GM18526 (cell line): ENCODE measurements around the gene DDX10.

ENCODE experiments used
- POLR2A ChIP-seq: IDR thresholded peaks from 3 replicates; pipeline ENCODE4 v1.6.1; 2011; ENCODE audit not compliant: insufficient read length; ENCODE audit errors: extremely low read depth

DDX10 gene

GRCh38 chr11:108906826-108907225, 242.0 kb downstream of the DDX10 start:
- TF ChIP-seq POLR2A, result no peak

- no peak for TF ChIP-seq POLR2A
Measured at GRCh38 chr11:108909041-108909440, 244.2 kb downstream of the DDX10 start.

- no peak for TF ChIP-seq POLR2A
Measured at GRCh38 chr11:108909921-108910320, 245.1 kb downstream of the DDX10 start.

GRCh38 chr11:108912581-108912980, 247.7 kb downstream of the DDX10 start:
- TF ChIP-seq POLR2A, result no peak

GRCh38 chr11:108913204-108913603, 248.3 kb downstream of the DDX10 start:
- TF ChIP-seq POLR2A, result no peak

GRCh38 chr11:108914211-108914610, 249.3 kb downstream of the DDX10 start:
- TF ChIP-seq POLR2A, result no peak

- TF ChIP-seq POLR2A, result no peak
Measured at GRCh38 chr11:108914981-108915380, 250.1 kb downstream of the DDX10 start.

- no peak for TF ChIP-seq POLR2A
Measured at GRCh38 chr11:108915666-108916065, 250.8 kb downstream of the DDX10 start.

GRCh38 chr11:108916290-108916689, 251.4 kb downstream of the DDX10 start:
- no peak for TF ChIP-seq POLR2A

- no peak for TF ChIP-seq POLR2A
Measured at GRCh38 chr11:108916935-108917334, 252.1 kb downstream of the DDX10 start.

GRCh38 chr11:108921211-108921610, 256.3 kb downstream of the DDX10 start:
- no peak for TF ChIP-seq POLR2A

GRCh38 chr11:108922241-108922640, 257.4 kb downstream of the DDX10 start:
- TF ChIP-seq POLR2A, result no peak

GRCh38 chr11:108923413-108923812, 258.5 kb downstream of the DDX10 start:
- no peak for TF ChIP-seq POLR2A

GRCh38 chr11:108926171-108926840, 261.4 kb downstream of the DDX10 start:
- TF ChIP-seq POLR2A, result no peak

- no peak for TF ChIP-seq POLR2A
Measured at GRCh38 chr11:108926841-108927577, 262.1 kb downstream of the DDX10 start.

- TF ChIP-seq POLR2A, result no peak
Measured at GRCh38 chr11:108927791-108928545, 263.1 kb downstream of the DDX10 start.
